CD4-positive, alpha-beta T cell treated with Interleukin-12 subunit alpha and Interleukin-12 subunit beta, for 1 hour (primary cell): Measurements from ENCODE around the gene KRTAP10-2.
A peak's percentile ranks its signal among the peaks of the same experiment; 100 is the strongest.
"Not testable (repeated sequence)": the region's sequence is repeated elsewhere in the genome, so short reads cannot be mapped to it uniquely, and the experiment has no call there.

Source experiments
- DNase-seq: peaks from one replicate; pipeline ENCODE4 v3.0.0-alpha.2; 2020

Gene KRTAP10-2, protein sequence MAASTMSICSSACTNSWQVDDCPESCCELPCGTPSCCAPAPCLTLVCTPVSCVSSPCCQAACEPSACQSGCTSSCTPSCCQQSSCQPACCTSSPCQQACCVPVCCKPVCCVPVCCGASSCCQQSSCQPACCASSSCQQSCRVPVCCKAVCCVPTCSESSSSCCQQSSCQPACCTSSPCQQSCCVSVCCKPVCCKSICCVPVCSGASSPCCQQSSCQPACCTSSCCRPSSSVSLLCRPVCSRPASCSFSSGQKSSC

DNA sequence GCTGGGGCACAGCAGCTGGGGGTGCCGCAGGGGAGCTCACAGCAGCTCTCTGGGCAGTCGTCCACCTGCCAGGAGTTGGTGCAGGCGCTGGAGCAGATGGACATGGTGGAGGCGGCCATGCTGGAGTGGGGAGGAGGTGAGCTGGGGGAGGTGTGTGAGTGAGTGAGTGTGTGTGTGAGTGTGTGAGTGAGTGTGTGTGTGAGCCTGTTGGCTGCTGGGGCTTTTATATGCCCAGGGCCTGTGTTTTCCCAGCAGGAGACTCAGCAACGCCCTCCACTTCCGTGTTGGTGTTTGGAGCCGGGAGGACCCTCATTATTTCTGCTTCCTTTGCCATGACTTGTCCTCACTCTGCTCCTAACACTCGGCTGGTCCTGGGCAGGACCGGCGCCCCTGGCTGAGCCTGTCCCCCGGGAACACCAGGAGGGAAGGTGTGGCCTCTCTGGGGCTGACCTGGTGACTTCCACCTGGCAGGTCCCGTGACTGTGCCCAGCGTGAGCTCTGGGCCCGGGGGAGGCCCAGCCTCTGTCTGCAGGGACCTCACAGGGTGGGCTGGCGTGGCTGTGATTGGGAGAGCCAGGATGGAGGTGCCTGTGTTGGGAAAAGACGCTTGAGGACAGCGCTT, at the start of gene KRTAP10-2:
Gene KRTAP10-2 (minus strand): TSS at position 166 of the 622 bp plus-strand sequence. CDS start 47 bp downstream, at position 119.
- DNase-seq = no peak

GRCh38 chr21:44601091-44601490, 49.8 kb upstream of the KRTAP10-2 start:
- DNase-seq = not testable (repeated sequence)

DNA sequence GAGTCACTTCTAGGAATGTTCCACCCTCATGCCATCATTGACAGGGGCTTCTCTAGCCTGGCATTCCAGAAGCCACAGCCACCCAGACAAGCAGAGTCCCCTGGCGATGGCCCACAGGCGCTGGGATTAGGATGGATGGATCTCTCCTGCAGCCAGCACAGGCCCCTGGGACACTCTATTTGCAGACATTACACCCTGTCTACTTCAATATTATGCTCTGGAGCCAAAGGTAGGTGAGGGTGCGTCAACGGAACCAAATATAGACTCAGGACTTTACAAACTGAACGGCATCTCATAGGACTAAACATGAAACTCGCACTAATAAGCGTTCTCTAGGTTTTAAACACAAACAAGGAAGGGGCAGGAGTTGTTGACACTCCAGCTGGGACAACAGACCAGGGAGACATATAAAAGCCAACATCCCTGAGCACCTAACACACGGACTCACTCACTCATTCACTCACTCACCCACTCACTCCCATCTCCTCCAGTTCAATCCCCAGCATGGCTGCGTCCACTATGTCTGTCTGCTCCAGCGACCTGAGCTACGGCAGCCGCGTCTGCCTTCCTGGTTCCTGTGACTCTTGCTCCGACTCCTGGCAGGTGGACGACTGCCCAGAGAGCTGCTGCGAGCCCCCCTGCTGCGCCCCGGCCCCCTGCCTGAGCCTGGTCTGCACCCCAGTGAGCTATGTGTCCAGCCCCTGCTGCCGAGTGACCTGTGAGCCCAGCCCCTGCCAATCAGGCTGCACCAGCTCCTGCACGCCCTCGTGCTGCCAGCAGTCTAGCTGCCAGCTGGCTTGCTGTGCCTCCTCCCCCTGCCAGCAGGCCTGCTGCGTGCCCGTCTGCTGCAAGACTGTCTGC, 49.0 kb upstream of the KRTAP10-2 start, which contains the start of gene KRTAP10-7:
Gene KRTAP10-7 (plus strand): TSS at position 480 of the 861 bp plus-strand sequence. CDS start 25 bp downstream, at position 505.
- DNase-seq = not testable (repeated sequence)

GRCh38 chr21:44599264-44600029, 48.1 kb upstream of the KRTAP10-2 start:
- no peak for DNase-seq

- no peak for DNase-seq
Observed at GRCh38 chr21:44598061-44598460, 46.8 kb upstream of the KRTAP10-2 start.

DNA sequence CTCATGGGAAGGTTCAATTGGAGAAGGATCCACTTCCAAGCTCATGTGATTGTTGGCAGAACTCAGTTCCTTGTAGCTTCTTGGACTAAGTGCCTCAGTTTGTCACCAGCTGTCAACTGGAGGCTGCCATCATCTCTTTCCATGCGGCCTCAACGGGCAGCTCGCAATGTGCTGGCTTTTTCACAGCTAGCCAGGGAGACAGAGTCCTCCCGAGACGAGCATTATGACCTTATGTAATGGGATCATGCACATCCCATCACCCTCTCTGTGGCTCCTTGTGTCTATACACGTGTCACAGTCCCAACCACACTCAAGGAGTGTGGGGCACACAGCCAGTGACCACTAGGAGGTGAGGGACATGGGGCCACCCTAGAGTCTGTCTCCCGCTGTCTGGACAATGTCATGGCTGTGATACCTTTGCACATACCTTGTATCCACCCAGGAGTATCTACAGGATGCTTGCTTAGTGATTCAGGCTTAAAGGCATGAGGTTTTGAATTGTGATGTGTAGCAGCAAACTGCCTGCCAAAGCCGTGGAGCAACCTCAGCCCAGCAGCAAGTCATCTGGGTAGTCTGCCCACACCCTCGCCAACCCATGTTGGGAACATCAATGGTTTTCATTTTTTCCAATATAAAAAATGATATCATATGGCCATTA, 44.9 kb upstream of the KRTAP10-2 start:
- no peak for DNase-seq

DNA sequence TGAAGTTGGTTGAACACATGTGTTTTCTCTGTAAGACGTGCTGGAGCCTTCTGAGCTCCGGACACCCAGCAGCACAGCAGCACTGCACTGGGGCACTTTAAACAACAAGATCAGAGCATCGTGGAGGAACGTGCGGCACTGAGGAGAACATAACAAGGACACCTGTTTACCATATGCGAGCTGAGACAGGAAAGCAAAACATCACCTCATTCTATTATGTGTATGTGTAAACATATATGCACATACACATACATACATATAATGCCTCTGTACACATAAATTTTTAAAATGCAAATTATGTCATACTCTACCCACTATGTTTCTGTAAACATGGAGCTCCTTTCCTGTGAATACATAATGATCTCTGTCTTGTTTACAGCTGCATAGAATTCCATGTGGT, 44.2 kb upstream of the KRTAP10-2 start:
- no peak for DNase-seq

DNA sequence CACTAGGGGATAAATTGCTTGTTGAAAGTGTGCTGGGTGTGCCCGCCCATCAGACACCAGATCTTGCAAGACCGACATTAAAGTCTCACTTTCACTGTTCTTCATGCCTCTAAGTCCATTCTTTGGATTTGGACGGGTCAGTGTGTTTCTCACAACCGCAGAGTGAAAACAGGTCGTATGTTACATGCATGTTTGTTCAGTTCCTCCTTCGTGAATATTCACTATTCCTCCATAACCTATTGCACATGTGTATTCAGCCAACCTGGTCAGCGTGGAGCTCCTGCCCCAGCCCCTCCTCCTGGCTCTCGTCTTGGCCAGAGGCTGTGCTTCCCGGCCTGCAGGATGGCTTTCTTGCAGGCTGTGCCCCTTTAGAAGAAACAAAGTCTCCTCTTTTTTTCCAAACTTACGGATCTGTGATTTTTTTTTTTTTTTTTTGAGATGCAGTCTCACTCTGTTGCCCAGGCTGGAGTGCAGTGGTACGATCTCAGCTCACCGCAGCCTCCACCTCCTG, 43.2 kb upstream of the KRTAP10-2 start:
- no peak for DNase-seq

DNA sequence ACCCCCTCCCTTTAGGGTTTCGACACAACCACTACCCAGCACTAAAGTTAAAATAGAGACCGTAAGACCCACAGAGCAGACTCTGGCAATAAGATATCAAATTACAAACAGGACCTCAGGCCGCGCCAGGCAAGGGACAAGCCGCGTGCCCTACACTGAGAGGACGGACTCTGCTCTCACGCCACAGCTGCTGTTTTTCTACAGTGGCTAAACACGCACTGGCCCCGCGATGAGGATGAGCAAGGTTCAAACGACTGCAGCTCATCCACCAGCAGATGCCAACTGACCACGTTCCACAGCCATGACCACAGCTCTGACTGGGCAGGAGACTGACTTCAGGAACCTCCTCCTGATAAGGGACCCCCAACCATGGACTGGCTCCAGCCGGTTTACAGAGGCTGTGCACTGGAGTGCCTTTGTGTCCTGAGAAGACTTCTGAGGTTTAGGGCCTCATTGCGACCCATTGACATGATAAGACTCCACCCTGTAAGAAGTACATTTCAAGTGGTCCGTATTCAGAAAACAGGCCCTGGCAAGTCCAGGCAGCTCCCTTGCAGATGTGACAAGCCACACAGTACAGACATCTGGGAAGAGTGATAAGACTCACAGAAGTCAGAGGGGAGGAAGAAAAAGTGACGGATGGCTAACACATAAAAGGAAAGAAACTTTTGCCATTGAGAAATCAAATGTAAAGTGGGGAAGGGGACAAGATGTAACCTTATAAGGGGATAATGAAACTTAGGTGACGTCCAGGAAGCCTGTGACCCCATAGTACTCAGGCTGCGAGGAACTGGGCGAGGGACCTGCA, 42.5 kb upstream of the KRTAP10-2 start:
- no peak for DNase-seq

GRCh38 chr21:44592446-44593311, 41.4 kb upstream of the KRTAP10-2 start, which contains the start of gene KRTAP10-6:
Gene KRTAP10-6, minus strand, starts transcription at chr21:44592505. Its CDS starts 21 bp downstream, at chr21:44592484.
- no peak for DNase-seq

GRCh38 chr21:44591801-44592130, 40.5 kb upstream of the KRTAP10-2 start:
- DNase-seq = not testable (repeated sequence)

- not testable (repeated sequence) for DNase-seq
Observed at GRCh38 chr21:44590897-44591800, 39.8 kb upstream of the KRTAP10-2 start.

DNA sequence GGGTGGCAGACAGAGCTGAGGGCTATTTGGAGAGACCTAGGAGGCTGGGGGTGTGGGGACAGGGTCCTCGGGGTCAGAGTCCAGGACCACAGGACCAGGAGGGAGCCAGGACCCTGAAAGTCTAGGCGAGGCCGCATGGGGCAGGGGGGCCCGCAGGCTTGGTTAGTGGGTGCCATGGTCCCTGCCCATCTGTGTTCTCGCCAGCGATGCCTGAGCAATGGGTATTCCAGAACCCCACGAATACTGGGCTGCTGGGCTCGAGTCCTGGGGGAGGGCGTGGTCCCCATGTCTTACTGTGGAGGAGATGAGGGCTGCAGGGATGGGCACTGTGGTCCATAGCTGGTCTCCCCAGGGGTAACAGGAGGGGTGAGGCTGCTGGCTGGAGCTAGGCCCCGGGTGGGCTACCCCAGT, 39.0 kb upstream of the KRTAP10-2 start:
- DNase-seq = no peak

DNA sequence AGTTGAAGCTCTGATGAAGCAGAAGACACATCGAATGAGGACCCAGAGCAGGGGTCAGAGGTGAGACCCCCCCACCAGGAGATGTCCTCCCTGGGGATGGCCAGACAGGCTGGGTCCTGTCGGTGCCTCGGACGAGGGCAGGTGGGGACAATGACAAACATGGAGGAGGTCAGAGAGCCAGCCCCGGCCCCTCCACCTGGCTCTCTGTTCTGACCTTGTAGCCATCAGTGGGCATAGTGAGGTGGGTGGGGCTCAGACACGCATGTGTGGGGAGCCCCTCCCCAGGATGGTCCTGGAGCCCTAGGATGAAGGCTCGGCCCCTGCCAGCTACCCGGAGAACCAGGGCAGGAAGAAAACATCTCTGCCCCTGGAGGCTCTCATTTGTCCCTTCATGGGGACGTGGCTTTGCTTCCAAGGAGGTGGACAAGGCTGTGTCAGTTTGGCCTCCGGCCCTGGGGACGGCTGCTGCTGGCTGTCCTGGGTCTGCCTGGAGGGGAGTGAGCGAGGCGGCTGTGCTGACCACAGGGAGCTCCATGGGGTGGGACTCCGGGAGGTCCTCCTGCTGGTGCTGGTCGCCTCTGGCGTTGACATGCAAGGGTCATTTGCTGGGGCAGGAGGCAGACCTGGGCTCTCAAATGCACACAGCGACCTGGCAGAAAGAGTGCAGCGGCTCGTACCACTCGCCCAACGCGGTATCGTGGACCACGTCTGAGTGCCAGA, 38.4 kb upstream of the KRTAP10-2 start:
- DNase-seq = no peak

DNA sequence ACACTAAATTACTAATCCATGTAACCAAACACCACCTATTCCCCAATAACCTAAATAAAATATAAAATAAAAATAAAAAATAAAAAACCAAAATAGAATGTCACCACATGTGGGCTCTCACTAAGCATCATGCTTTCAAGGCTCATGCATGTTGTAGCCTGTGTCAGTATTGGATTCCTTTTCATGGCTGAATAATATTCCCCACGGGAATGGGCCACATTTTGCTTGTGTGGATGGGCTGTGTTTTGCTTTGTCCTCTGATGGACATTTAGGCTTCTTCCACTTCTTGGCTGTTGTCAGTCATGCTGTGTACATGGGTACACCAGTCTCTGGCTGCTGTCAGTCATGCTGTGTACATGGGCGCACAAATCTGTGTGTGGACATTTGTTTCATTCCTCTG, 37.8 kb upstream of the KRTAP10-2 start:
- no peak for DNase-seq

GRCh38 chr21:44585892-44586291, 34.6 kb upstream of the KRTAP10-2 start:
- DNase-seq = no peak

DNA sequence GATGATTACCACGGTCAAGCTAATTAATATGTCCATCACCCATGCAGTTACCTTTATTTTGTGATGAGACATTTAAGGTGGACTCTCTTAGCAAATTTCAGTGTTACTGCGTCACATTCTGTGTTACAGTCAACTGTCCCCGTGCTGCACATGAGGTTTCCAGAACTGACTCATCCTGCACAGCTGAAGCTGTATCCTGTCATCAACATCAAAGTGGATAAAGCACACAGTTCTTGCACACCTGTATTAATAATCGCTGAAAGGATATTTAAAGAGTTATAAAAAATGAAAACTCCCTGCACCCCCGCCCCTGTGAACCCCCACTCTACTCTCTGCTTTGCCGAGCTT, 32.5 kb upstream of the KRTAP10-2 start:
- peak; percentile 30 for DNase-seq

GRCh38 chr21:44583089-44583799, 31.9 kb upstream of the KRTAP10-2 start:
- DNase-seq = no peak
